GM23338 (cell line): ENCODE results near the gene TESMIN. TPM values are rescaled to one million over a fixed set of nuclear protein-coding genes. Genes with fewer than 3 reads are reported as not detected.

Source experiments
- ATAC-seq: fragments of 200-7000 bp; cut with Tn5 transposase; 3 replicates; pipeline ENCODE4 v1.9.1; 2020
- DNase-seq: peaks from one replicate; pipeline ENCODE4 v3.0.0-alpha.2; 2015; ENCODE audit warnings: low spot score
- H2AFZ ChIP-seq: fragments of 200-600 bp; sonication (generic); 2 replicates; pipeline ENCODE4 v1.8.0; 2016; ENCODE audit warnings: antibody characterized with exemption, mild to moderate bottlenecking, moderate library complexity
- H3F3A ChIP-seq: fragments of 200-600 bp; sonication (generic); replicated peaks from 2 replicates; pipeline ENCODE4 v1.8.0; 2017; ENCODE audit warnings: antibody characterized with exemption, mixed run types, low read depth
- H3K27ac ChIP-seq: fragments of 200-600 bp; sonication (generic); 2 replicates; pipeline ENCODE4 v1.6.1; 2016; ENCODE audit warnings: low read depth
- H3K27me3 ChIP-seq: fragments of 200-600 bp; sonication (generic); 2 replicates; pipeline ENCODE4 v1.8.0; 2016; ENCODE audit warnings: mild to moderate bottlenecking, mixed run types, moderate library complexity; ENCODE audit not compliant: insufficient read depth
- H3K36me3 ChIP-seq: fragments of 200-600 bp; sonication (generic); 2 replicates; pipeline ENCODE4 v1.8.0; 2016; ENCODE audit warnings: mild to moderate bottlenecking; ENCODE audit not compliant: insufficient read depth
- H3K4me1 ChIP-seq: fragments of 200-600 bp; sonication (generic); 2 replicates; pipeline ENCODE4 v1.8.0; 2016; ENCODE audit warnings: mild to moderate bottlenecking, moderate library complexity; ENCODE audit not compliant: insufficient read depth
- H3K4me2 ChIP-seq: fragments of 200-600 bp; sonication (generic); 2 replicates; pipeline ENCODE4 v1.7.1; 2017; ENCODE audit warnings: mixed run types
- H3K4me3 ChIP-seq: fragments of 200-600 bp; sonication (generic); 2 replicates; pipeline ENCODE4 v1.6.1; 2016; ENCODE audit warnings: mixed run types
- H3K79me2 ChIP-seq: fragments of 200-600 bp; sonication (generic); replicated peaks from 2 replicates; pipeline ENCODE4 v1.8.0; 2017; ENCODE audit warnings: mild to moderate bottlenecking; ENCODE audit not compliant: insufficient read depth
- H3K9me2 ChIP-seq: fragments of 200-600 bp; sonication (generic); 2 replicates; pipeline ENCODE4 v1.8.0; 2017; ENCODE audit not compliant: insufficient read depth
- H4K20me1 ChIP-seq: fragments of 200-600 bp; sonication (generic); replicated peaks from 2 replicates; pipeline ENCODE4 v1.8.0; 2017; ENCODE audit warnings: mild to moderate bottlenecking; ENCODE audit not compliant: insufficient read depth
- H3K27ac Mint-ChIP-seq: 2 replicates; pipeline ENCODE4 v1.8.0; 2020; ENCODE audit warnings: inconsistent platforms, mild to moderate bottlenecking, moderate library complexity, mixed read lengths
- H3K27me3 Mint-ChIP-seq: 3 replicates; pipeline ENCODE4 v1.8.0; 2022; ENCODE audit warnings: low read depth, mild to moderate bottlenecking, moderate library complexity, mixed read lengths, inconsistent platforms; ENCODE audit not compliant: insufficient read depth, poor library complexity
- H3K36me3 Mint-ChIP-seq: 3 replicates; pipeline ENCODE4 v1.8.0; 2021; ENCODE audit warnings: low read depth, mild to moderate bottlenecking, inconsistent platforms, moderate library complexity, mixed read lengths
- H3K4me1 Mint-ChIP-seq: 3 replicates; pipeline ENCODE4 v1.8.0; 2020; ENCODE audit warnings: mild to moderate bottlenecking, inconsistent platforms, mixed read lengths
- H3K4me3 Mint-ChIP-seq: 3 replicates; pipeline ENCODE4 v1.8.0; 2021; ENCODE audit warnings: moderate library complexity, mild to moderate bottlenecking, inconsistent platforms, mixed read lengths
- H3K9me3 Mint-ChIP-seq: 3 replicates; pipeline ENCODE4 v1.8.0; 2020; ENCODE audit warnings: moderate library complexity, mild to moderate bottlenecking, inconsistent platforms, mixed read lengths
- CREB1 ChIP-seq: fragments of 250-450 bp; sonication (Bioruptor Pico); IDR thresholded peaks from 2 replicates; pipeline ENCODE4 v1.5.0; 2020; ENCODE audit warnings: low read depth, mild to moderate bottlenecking, moderate library complexity
- CTCF ChIP-seq, 2 experiments: fragments of 200-600 bp in 1 of 2; sonication (generic) in 1 of 2; conservative IDR thresholded peaks; 2 replicates each; pipeline versions ENCODE4 v1.5.1 to v1.6.1; 2016 to 2017; ENCODE audit warnings: antibody characterized with exemption in 2 of 2, low read depth in 2 of 2, mild to moderate bottlenecking in 2 of 2, moderate library complexity in 1 of 2
- ETS1 ChIP-seq: IDR thresholded peaks from 2 replicates; pipeline ENCODE4 v1.6.1; 2016; ENCODE audit warnings: antibody characterized with exemption
- EZH2 ChIP-seq: fragments of 200-600 bp; sonication (generic); IDR thresholded peaks from one replicate; pipeline ENCODE4 v1.8.0; 2017; ENCODE audit warnings: antibody characterized with exemption, mild to moderate bottlenecking, low read depth; ENCODE audit not compliant: unreplicated experiment
- JUNB ChIP-seq: IDR thresholded peaks from one replicate; pipeline ENCODE4 v1.6.1; 2016; ENCODE audit warnings: antibody characterized with exemption; ENCODE audit not compliant: unreplicated experiment
- NANOG ChIP-seq: IDR thresholded peaks from 2 replicates; pipeline ENCODE4 v1.6.1; 2016; ENCODE audit warnings: antibody characterized with exemption, borderline replicate concordance
- POLR2AphosphoS5 ChIP-seq: IDR thresholded peaks from 2 replicates; pipeline ENCODE4 v1.6.1; 2016; ENCODE audit warnings: antibody characterized with exemption, low read depth
- REST ChIP-seq: IDR thresholded peaks from one replicate; pipeline ENCODE4 v1.6.1; 2018; ENCODE audit warnings: antibody characterized with exemption; ENCODE audit not compliant: unreplicated experiment
- STAT1 ChIP-seq: IDR thresholded peaks from one replicate; pipeline ENCODE4 v1.6.1; 2016; ENCODE audit warnings: antibody characterized with exemption; ENCODE audit not compliant: unreplicated experiment
- ZNF114 ChIP-seq: fragments of 250-450 bp; sonication (Bioruptor Pico); IDR thresholded peaks from 2 replicates; pipeline ENCODE4 v1.5.0; 2020; ENCODE audit warnings: mild to moderate bottlenecking, moderate library complexity
- ZNF331 ChIP-seq: fragments of 250-450 bp; sonication (Bioruptor Pico); IDR thresholded peaks from 2 replicates; pipeline ENCODE4 v1.5.0; 2020; ENCODE audit warnings: low read depth, mild to moderate bottlenecking, moderate library complexity
- polyA plus RNA-seq: library from polyadenylated mRNA; unstranded; fragments of >200 nt; fragmentation: Nextera tagmentation; extraction: Ambion mirVana; gene quantifications from 2 replicates; pipeline ENCODE4 v1.2.1, GENCODE V29; 2016
- total RNA-seq: library from RNA; depleted of rRNA; stranded (reverse); fragments of >200 nt; shearing (Covaris generic); gene quantifications from 2 replicates; pipeline ENCODE4 v1.2.3, GENCODE V29; 2014

Gene TESMIN
- total and polyA plus RNA-seq, 2 experiments from 2014 or later, result 54.5 to 64.6 TPM

GRCh38 chr11:68792400-68792966, 41.2 kb upstream of the TESMIN start:
- H3F3A ChIP-seq, result no peaks in the 10 kb centered on the region
- no peak overlapping the region for H3K4me2 ChIP-seq
- Mint-ChIP-seq H3K36me3 (peaks cover 3% of the 10 kb centered on the region; the same call in 1 of the 3 replicates), H3K9me3 (no peaks in the 10 kb centered on the region), H3K4me3 (no peak overlapping the region), H3K27ac (no peak overlapping the region), H3K4me1 (no peaks in the 10 kb centered on the region), H3K27me3 (peaks cover 3% of the 10 kb centered on the region)
- DNase-seq (no peak), ATAC-seq (no peak)
- H3K4me1 ChIP-seq, result no peaks in the 10 kb centered on the region
- no peak overlapping the region for H3K27ac ChIP-seq
- no peaks in the 10 kb centered on the region for H4K20me1 ChIP-seq
- H3K27me3 ChIP-seq, result no peaks in the 10 kb centered on the region
- no peaks in the 10 kb centered on the region for H3K9me2 ChIP-seq
- no peak for TF ChIP-seq ZNF114 (CRISPR knock-in tag)
- no peak for TF ChIP-seq STAT1
- TF ChIP-seq CTCF (conservative IDR thresholded peaks at IDR 0.05; ENCODE audit: low read depth in 2 of 2), result no peak
- TF ChIP-seq JUNB, result no peak
- H3K79me2 ChIP-seq, result no peaks in the 10 kb centered on the region
- H2AFZ ChIP-seq, result no peak overlapping the region
- no peak overlapping the region for H3K4me3 ChIP-seq
- no peaks in the 10 kb centered on the region; the same call in 1 of the 2 replicates for H3K36me3 ChIP-seq

DNA sequence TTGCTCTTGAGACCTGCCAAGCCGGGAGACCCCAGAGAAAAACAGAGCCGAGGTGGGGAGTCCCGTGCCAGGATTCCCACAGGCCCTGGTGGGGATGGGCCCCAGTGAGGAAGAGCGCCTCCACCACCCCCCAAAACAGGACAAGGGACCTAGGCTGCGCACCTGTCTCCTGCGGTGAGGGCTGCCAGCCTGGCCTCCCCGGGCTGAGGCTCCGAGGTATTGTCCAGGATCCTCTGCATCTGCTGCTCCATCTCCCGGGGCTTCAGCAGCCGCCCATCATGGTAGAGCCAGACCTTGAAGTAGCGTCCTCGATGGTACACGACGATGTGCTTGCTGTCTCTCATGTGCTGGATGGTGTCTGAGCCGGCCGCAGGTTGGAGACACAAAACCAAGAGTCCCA, 33.3 kb upstream of the TESMIN start:
- DNase-seq (no peak), ATAC-seq (no peak)
- H3K4me3 ChIP-seq, result no peak overlapping the region
- H4K20me1 ChIP-seq, result no peaks in the 10 kb centered on the region
- H3K4me2 ChIP-seq, result no peak overlapping the region
- H3K27ac ChIP-seq, result no peak overlapping the region
- no peaks in the 10 kb centered on the region for H3K27me3 ChIP-seq
- no peaks in the 10 kb centered on the region for H3K79me2 ChIP-seq
- Mint-ChIP-seq H3K9me3 (no peaks in the 10 kb centered on the region), H3K27me3 (peaks cover 10% of the 10 kb centered on the region), H3K4me1 (peaks cover 8% of the 10 kb centered on the region; the same call in 2 of the 3 replicates), H3K36me3 (peaks cover 7% of the 10 kb centered on the region; the same call in 1 of the 3 replicates), H3K27ac (no peak overlapping the region), H3K4me3 (no peak overlapping the region)
- H3K36me3 ChIP-seq, result no peaks in the 10 kb centered on the region
- H3K9me2 ChIP-seq, result no peaks in the 10 kb centered on the region
- no peak overlapping the region for H2AFZ ChIP-seq
- H3K4me1 ChIP-seq, result no peaks in the 10 kb centered on the region
- H3F3A ChIP-seq, result no peaks in the 10 kb centered on the region
- TF ChIP-seq ZNF114 (CRISPR knock-in tag) (no peak), STAT1 (no peak), NANOG (no peak), CREB1 (CRISPR knock-in tag) (no peak), CTCF (conservative IDR thresholded peaks at IDR 0.05; ENCODE audit: low read depth in 2 of 2) (no peak), POLR2AphosphoS5 (no peak), REST (no peak), ETS1 (no peak), ZNF331 (CRISPR knock-in tag) (no peak), JUNB (no peak), EZH2 (no peak)
